Measurements from ENCODE around the gene PALB2. TPM values are rescaled to one million over a fixed set of nuclear protein-coding genes. Genes with fewer than 3 reads are reported as not detected.
A peak's percentile ranks its signal among the peaks of the same experiment; 100 is the strongest.

The PALB2 gene
- total and polyA plus RNA-seq, 10 of the 15 experiments (the other 5 are each of a cell fraction or from before 2014, with no cell fraction given), result 9.2 to 24.6 (median 17.6) TPM

- TF ChIP-seq, protein P1, sequence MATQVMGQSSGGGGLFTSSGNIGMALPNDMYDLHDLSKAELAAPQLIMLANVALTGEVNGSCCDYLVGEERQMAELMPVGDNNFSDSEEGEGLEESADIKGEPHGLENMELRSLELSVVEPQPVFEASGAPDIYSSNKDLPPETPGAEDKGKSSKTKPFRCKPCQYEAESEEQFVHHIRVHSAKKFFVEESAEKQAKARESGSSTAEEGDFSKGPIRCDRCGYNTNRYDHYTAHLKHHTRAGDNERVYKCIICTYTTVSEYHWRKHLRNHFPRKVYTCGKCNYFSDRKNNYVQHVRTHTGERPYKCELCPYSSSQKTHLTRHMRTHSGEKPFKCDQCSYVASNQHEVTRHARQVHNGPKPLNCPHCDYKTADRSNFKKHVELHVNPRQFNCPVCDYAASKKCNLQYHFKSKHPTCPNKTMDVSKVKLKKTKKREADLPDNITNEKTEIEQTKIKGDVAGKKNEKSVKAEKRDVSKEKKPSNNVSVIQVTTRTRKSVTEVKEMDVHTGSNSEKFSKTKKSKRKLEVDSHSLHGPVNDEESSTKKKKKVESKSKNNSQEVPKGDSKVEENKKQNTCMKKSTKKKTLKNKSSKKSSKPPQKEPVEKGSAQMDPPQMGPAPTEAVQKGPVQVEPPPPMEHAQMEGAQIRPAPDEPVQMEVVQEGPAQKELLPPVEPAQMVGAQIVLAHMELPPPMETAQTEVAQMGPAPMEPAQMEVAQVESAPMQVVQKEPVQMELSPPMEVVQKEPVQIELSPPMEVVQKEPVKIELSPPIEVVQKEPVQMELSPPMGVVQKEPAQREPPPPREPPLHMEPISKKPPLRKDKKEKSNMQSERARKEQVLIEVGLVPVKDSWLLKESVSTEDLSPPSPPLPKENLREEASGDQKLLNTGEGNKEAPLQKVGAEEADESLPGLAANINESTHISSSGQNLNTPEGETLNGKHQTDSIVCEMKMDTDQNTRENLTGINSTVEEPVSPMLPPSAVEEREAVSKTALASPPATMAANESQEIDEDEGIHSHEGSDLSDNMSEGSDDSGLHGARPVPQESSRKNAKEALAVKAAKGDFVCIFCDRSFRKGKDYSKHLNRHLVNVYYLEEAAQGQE (IDR thresholded peaks at IDR 0.05; ENCODE audit: low read depth, low read length), result no peak
- TF ChIP-seq KAT2A (conservative IDR thresholded peaks at IDR 0.05; ENCODE audit: control insufficient read depth, low read depth, low read length), result no peak
- no peak for TF ChIP-seq FOS (IDR thresholded peaks at IDR 0.05; ENCODE audit: borderline replicate concordance, extremely low read depth, insufficient read length)
- no peak for TF ChIP-seq RCOR1 (conservative IDR thresholded peaks at IDR 0.05; ENCODE audit: low read depth, low read length)
- TF ChIP-seq PAX5 (IDR thresholded peaks at IDR 0.05; ENCODE audit: borderline replicate concordance, low read depth, low read length), result peak; percentile 33; the same call in 1 of the 2 replicates
- TF ChIP-seq ZBTB33 (IDR thresholded peaks at IDR 0.05), result no peak
- TF ChIP-seq MTA3 (IDR thresholded peaks at IDR 0.05; ENCODE audit: borderline replicate concordance, low read length), result no peak
- 0 out of 2 replicates have a peak, but pooled peaks have one; percentile 41 for TF ChIP-seq E2F4 (IDR thresholded peaks at IDR 0.05; ENCODE audit: low read depth, low read length)
- TF ChIP-seq ZNF592 (IDR thresholded peaks at IDR 0.05), result peak; percentile 84; the same call in 1 of the 2 replicates
- TF ChIP-seq ZBED1 (IDR thresholded peaks at IDR 0.05; ENCODE audit: borderline replicate concordance), result no peak; the same call in 1 of the 2 replicates
- no peak for TF ChIP-seq EZH2 (IDR thresholded peaks at IDR 0.05; ENCODE audit: borderline replicate concordance, control insufficient read depth, low read depth, low read length)
- TF ChIP-seq POLR2AphosphoS2 (IDR thresholded peaks at IDR 0.05; ENCODE audit: low read depth, low read length), result peak; percentile 51; the same call in 1 of the 2 replicates
- peak; percentile 80 for TF ChIP-seq HCFC1 (IDR thresholded peaks at IDR 0.05; ENCODE audit: low read length)
- no peak for TF ChIP-seq FOXK2 (IDR thresholded peaks at IDR 0.05)
- no peak; the same call in 1 of the 2 replicates for TF ChIP-seq ELK1 (IDR thresholded peaks at IDR 0.05; ENCODE audit: low read depth, low read length)
- no peak for TF ChIP-seq BMI1 (IDR thresholded peaks at IDR 0.05; ENCODE audit: borderline replicate concordance)
- TF ChIP-seq POLR2AphosphoS5 (IDR thresholded peaks at IDR 0.05; ENCODE audit: low read length), result peak; percentile 83
These were observed 45.0 kb downstream of the PALB2 start, which contains the start of gene NDUFAB1 (continued) for GRCh38 chr16:23595951-23596720.
